GM19351 (cell line): ENCODE results near the gene BOD1.

Experiments
- ATAC-seq: cut with Tn5 transposase; IDR thresholded peaks from one replicate; pipeline ENCODE4 v1.9.1; 2021; ENCODE audit warnings: mild to moderate bottlenecking, moderate library complexity; ENCODE audit not compliant: unreplicated experiment

The BOD1 gene

GRCh38 chr5:173616577-173617118, at the start of gene BOD1:
Gene BOD1, minus strand, starts transcription at chr5:173616650. Its CDS starts 214 bp downstream, at chr5:173616436.
- peak; percentile 93 for ATAC-seq

DNA sequence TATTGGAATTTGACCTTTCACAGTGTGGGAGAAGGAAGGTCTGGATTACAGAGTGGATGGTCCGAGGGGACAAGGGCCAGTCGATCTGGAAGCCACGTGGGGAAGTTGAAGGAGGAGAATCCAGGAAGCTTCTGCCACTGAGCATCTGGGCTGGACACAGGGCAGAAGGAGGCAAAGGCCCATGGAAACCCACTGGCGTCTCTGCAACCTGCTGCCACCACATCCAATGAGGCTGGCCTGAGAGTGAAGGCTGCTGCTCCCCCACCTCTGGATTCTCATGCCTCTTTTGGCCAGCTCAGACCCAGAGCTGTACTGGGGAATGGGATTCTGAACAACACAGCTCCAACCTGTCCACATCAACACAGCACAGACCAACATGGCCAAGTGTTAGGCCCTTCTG, 48.9 kb upstream of the BOD1 start:
- no peak for ATAC-seq

- no peak for ATAC-seq
These were observed 47.7 kb upstream of the BOD1 start for GRCh38 chr5:173664154-173664526.

- ATAC-seq, result no peak
These were observed 47.1 kb upstream of the BOD1 start for GRCh38 chr5:173663352-173664153.

DNA sequence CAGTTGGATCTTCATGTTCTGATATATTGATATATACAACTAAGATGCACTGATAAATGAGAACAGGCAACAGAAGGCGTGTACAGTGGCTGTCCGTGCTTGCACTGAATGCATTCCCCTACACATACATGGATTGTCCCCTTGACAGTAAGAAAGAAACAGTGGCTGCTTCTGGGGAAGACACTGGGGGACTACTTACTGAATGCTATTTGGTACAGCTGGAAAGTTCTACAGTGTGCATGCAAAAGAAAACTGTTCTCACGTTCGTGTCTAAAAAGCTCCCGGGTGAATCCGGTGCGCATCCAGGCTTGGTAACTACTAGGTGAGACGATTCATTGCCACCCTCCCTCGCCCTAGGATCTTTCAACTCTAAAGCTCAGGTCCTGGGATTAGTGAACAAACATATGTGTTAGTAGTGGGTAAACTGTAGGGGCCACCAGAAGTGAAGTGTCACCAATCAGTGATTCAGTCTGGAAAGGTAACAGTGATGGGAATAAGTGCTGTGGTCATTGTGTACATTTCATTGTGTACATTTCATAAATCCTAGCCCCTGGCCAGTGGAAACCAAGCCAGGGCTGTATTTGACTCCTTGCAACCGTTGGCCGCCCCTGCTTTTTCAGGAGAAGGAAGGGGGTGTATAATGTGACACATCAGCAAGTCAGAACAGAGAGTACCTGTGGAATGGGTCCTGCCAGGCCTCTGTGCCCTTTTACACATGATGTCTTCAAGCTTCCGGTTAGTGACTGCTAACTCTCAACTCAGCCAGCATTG, 46.3 kb upstream of the BOD1 start:
- no peak for ATAC-seq

DNA sequence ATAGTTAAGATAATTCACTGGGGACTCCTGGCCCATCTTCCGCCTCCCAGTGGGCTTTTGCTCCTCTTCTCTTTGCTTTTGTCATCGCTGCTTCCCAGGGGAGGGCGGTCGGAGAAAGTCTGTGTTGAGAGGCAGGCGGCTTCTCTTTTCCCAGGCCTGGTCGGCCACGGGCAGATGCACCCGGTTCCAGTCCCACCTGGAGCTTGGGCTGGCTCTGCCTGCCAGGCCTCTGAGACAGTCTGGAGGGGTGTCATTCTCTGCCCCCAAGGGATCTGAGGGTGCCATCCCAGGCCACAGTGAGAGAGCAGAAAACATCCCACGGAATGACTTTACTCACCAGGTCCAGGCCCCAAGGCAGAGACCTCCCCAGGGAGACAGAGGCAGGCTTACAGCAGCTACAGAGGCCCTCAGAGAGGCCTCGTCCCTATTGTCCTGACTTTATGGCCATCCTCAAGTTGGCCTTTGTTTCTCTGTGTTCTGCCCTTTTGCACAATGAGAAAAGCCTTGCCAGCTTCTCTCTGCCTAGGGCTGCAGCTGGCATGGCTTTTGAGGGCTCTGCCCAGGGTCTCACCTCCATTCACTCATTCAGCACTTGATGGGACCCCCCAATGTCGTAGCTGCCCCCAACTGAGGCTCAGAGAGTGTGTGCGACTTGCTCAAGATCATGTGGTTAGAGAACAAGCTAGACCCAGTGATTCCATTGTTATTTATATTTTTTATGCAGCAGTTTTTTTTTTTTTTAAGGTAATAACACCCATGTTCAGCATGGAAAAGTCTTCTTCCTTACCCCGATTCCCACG, 44.2 kb upstream of the BOD1 start:
- ATAC-seq, result no peak

DNA sequence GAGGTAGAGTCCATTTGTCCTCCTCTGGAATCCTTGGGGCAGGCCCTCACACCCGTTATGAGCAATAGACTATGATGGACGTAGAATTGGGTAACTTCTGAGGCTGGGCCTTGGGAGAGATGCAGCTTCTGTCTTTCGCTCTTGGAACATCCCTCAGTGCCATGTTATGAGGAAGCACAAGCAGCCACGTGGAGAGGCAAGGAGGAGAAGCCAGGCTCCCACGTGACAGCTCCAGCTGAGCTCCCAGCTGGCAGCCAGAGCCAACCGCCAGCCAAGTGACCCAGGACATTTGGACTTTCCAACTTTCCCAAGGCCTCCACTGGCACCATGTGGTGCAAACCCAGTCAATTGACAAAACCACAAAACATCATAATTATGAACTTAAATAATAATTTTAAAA, 43.0 kb upstream of the BOD1 start:
- ATAC-seq, result no peak

- no peak for ATAC-seq
These were observed 41.4 kb upstream of the BOD1 start for GRCh38 chr5:173657741-173658356.

GRCh38 chr5:173655196-173655797, 38.8 kb upstream of the BOD1 start:
- ATAC-seq, result no peak

DNA sequence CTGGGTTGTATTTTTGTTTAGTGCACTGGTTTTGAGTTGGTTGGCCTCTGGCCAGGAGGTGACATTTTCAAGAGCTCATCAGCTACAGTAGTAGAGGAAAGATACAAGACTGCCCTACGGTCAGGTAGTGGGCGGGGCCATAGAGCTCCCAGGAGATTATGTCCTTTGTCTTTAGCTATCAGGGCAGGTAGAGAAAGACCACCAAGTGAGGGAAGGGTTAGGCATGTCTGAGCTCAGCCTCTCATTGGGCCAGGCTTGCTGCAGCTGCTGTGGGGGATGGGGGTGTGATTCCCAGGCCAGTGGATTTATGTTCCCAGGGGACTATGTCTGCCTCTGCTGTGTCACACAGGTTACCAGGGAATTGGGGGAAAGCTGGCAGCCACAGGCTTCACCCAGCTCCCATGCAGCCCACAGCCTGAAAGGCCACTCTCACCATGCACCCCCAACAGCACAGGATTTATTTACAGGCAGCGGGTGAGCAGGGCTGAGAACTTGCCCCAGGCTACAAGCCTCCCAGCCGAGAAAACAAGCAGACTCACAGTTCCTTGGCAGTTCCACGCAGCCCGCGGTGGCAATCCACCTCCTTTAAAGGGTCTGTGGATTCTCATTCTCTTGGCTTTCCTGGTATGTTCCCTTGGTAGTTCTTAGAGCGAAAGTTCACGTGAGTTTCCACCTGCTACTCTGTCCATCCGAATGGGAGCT, 37.5 kb upstream of the BOD1 start:
- ATAC-seq, result no peak

DNA sequence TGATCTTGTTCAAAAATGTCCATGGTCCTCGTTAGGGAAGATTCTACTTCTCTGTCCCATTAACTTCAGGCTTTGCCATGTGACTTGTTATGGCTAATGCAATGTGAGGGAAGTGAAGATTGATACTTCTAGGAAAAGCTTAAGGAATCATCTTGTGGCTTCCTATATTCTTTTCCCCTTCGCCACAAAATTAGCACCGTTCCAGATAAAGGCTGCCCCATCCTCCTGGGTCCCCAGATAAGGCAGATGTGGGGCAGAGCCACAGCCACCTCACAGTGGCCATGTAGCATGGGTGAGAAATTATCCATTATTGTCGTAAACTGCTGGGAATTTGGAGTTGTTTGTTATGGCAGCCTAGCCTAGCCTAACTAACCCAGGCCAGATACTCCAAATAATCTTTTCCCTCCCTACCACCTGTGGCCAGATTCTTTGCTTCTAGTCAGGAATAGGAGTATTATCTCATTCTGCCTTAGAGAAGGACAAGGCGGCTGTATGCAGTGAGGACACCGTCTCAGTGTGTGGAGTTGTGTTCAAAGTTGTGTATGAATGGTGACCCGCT, 31.9 kb upstream of the BOD1 start:
- no peak for ATAC-seq

- no peak for ATAC-seq
These were observed 30.2 kb upstream of the BOD1 start for GRCh38 chr5:173646692-173647091.

DNA sequence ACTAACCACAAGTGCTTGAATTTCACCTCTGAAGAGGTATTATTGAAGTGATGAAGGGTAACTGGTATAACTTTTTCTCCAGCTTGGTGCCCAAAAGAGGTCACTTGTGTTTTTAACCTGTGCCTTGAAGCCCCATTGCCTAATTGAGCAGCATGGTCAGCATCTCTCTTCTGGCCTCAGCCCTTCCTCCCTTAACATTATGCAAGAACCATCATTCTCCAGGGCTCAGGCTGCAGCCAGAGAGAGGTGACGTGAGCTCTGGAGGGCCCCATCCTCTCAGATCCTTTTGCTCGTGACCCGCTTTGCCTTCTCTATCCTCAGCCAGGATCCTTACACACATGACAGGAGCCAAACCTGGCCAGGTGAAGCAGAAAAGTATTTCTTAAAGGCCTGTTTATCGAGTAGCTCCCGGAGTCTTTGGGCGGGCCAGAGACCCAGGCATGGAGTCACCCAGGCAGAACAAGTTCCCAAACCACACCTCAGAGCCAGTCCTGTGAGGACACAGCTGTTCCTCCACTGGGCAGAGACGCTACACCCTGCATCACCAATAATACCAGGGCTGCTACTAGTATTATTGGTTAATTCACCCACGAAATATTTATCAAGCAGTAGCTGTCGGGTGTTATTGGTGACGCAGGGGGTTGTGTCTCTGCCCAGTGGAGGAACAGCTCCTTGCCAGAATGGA, 29.6 kb upstream of the BOD1 start:
- ATAC-seq, result no peak

DNA sequence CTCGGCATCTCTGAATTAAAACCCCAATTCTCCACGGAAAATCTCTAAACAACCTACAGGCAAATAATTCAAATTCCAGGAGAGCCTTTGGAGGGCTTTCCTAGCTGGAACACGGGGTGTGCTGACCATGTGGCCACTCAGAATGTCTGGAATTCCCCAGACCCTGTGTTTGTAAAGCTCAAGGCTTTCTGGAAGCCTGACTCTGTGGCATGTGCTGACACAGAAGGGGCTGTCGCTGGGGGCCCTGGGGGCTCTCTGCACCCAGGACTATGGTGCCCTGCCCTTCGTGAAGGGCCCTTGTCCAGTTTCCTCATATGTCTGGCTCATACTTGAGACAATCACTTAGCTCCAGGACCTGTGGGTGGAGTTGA, 29.0 kb upstream of the BOD1 start:
- no peak for ATAC-seq

DNA sequence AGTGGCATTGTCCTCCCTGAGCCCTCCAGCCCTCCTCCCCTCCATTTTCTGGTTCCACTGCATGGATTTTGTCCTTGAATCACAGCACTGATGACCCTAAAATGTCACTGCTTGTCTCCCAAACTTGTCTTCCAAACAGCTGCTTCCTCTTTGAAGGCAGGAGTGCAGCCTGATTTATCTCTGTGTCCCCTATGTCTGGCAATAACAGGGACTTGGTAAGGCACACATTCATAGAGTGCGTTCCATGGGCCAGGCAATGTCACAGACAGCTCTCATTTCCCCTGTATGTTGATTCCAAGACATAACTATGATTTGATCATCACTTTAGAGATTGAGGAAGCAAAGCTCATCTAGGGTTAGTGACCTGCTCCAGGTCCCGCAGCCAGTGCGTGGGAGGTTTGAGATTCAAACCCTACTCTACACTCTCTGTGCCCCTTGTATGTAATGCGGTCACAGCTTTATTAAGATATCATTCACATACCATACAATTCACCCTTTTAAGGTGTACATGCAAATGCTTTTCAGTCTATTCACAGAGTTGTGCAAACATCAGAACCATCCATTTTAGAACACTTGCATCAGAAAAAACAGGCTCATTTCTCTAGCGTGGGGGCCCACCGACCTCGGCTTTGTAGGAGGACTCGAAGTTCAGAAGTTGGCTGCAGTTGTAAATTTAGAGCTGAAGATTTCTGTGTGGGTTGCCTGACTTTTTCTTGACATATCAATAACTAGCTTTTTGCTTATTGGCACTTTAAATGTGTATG, 28.4 kb upstream of the BOD1 start:
- no peak for ATAC-seq

DNA sequence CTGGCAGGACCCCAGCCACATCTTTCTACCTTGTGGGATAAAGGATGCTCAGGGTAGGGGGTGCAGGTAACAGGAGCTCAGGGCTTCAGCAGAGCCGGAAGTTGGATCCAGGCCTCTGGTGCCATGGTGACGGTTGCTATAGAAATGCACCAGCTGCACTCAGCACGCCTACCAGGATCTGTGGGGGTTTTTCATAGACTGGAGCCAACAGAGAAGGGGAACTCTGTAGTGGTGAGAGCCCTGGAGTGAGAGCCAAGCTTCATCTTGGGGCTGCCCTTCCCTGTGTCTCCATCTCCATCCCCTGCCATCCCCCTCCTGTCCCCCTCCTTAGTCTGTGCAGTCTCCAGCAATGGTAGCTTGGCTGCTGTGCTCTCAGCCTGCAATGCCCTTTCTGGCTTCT, 27.5 kb upstream of the BOD1 start:
- peak; percentile 88 for ATAC-seq

DNA sequence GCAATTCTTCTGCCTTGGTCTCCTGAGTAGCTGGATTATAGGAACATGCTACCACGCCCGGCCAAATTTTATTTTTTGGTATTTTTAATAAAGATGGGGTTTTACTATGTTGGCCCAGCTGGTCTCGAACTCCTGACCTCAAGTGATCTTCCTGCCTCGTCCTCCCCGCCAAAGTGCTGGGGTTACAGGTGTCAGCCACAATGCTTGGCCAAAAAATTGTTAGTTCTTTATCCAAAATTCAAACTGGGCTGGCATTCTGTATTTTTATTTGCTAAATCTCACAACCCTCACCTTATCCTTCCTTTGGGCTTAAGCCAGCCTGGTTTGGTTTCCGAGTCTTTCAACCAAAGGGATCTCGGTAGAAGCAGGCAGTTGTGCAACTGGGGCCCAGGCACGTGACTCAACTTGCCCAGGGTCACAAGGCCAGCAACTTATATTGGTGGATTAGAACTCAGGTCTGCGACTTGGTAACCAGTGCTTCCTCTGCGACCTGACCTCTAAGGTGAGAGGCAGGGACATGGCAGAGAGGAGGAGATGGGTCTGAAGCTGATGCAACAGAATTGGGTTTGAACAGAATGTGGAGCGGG, 26.5 kb upstream of the BOD1 start:
- ATAC-seq, result no peak
